HEK293 (cell line): ENCODE results near the gene BAG5.

Source experiments
- CTCF ChIA-PET: fragments of 350-600 bp; formaldehyde crosslinking; extraction: SDS; loops from one replicate; lab custom pipeline; 2021; ENCODE audit warnings: antibody characterized with exemption; lab: Yijun Ruan, JAX
- POLR2A ChIA-PET: fragments of 300-600 bp; formaldehyde crosslinking; extraction: SDS; loops from one replicate; lab custom pipeline; 2020; ENCODE audit warnings: antibody characterized with exemption, inconsistent platforms; lab: Yijun Ruan, JAX
- H3K27ac ChIP-seq: fragments of 200-500 bp; sonication (Bioruptor generic); 2 replicates; pipeline ENCODE4 v1.5.1; 2014; ENCODE audit warnings: low read depth, low read length, control low read depth, inconsistent platforms; ENCODE audit errors: extremely low read depth
- H3K36me3 ChIP-seq, 2 experiments: fragments of 200-500 bp in 1 of 2; sonication (Bioruptor generic) in 1 of 2; 1 replicate in 1 of 2; 2 replicates in 1 of 2; pipeline ENCODE4 v1.5.1; 2014 to 2017; ENCODE audit warnings: inconsistent platforms in 2 of 2, low read length in 2 of 2; ENCODE audit not compliant: control insufficient read depth in 2 of 2, insufficient read depth in 1 of 2
- H3K4me1 ChIP-seq: fragments of 200-500 bp; sonication (Bioruptor generic); 2 replicates; pipeline ENCODE4 v1.5.1; 2014; ENCODE audit warnings: mild to moderate bottlenecking, low read length, inconsistent platforms; ENCODE audit not compliant: control insufficient read depth, insufficient read depth
- H3K4me3 ChIP-seq: 2 replicates; pipeline ENCODE4 v1.5.1; 2011; ENCODE audit warnings: low read depth, mild to moderate bottlenecking, control low read depth, low read length, moderate library complexity
- H3K9me3 ChIP-seq: fragments of 200-500 bp; sonication (Bioruptor generic); 2 replicates; pipeline ENCODE4 v1.5.1; 2014; ENCODE audit warnings: low read depth, low read length, inconsistent platforms; ENCODE audit not compliant: control insufficient read depth, insufficient read depth
- AEBP2 ChIP-seq: fragments of 450-650 bp; formaldehyde crosslinking; IDR thresholded peaks from 2 replicates; pipeline ENCODE4 v1.5.1; 2016; ENCODE audit warnings: missing biosample characterization, missing genetic modification characterization, borderline replicate concordance
- GLI2 ChIP-seq: fragments of 450-650 bp; formaldehyde crosslinking; IDR thresholded peaks from 2 replicates; pipeline ENCODE4; 2017; ENCODE audit warnings: missing biosample characterization, missing genetic modification characterization, low read depth, borderline replicate concordance
- HIC1 ChIP-seq: fragments of 450-650 bp; formaldehyde crosslinking; IDR thresholded peaks from 2 replicates; pipeline ENCODE4 v1.5.1; 2016; ENCODE audit warnings: missing biosample characterization, missing genetic modification characterization
- INSM2 ChIP-seq: fragments of 450-650 bp; formaldehyde crosslinking; IDR thresholded peaks from 2 replicates; pipeline ENCODE4 v1.5.1; 2016; ENCODE audit warnings: missing biosample characterization, missing genetic modification characterization
- MEIS1 ChIP-seq: sonication (generic); formaldehyde crosslinking; IDR thresholded peaks from 2 replicates; pipeline ENCODE4 v1.8.1; 2022; ENCODE audit warnings: missing genetic modification reagents, mild to moderate bottlenecking, borderline replicate concordance
- PBX3 ChIP-seq: sonication (generic); formaldehyde crosslinking; IDR thresholded peaks from 2 replicates; pipeline ENCODE4 v1.8.1; 2022; ENCODE audit warnings: mild to moderate bottlenecking, moderate library complexity, missing genetic modification reagents
- PRDM1 ChIP-seq: fragments of 450-650 bp; formaldehyde crosslinking; IDR thresholded peaks from 2 replicates; pipeline ENCODE4; 2016; ENCODE audit warnings: missing biosample characterization, missing genetic modification characterization
- ZNF114 ChIP-seq: fragments of 450-650 bp; formaldehyde crosslinking; IDR thresholded peaks from 2 replicates; pipeline ENCODE4 v1.5.0; 2017; ENCODE audit warnings: missing biosample characterization, missing genetic modification characterization
- ZNF23 ChIP-seq: fragments of 450-650 bp; formaldehyde crosslinking; IDR thresholded peaks from 2 replicates; pipeline ENCODE4 v1.5.1; 2016; ENCODE audit warnings: missing biosample characterization, missing genetic modification characterization, borderline replicate concordance
- ZNF354C ChIP-seq: fragments of 450-650 bp; formaldehyde crosslinking; IDR thresholded peaks from 2 replicates; pipeline ENCODE4 v1.5.1; 2016; ENCODE audit warnings: missing biosample characterization, missing genetic modification characterization, low read depth, borderline replicate concordance
- ZNF488 ChIP-seq: fragments of 450-650 bp; formaldehyde crosslinking; IDR thresholded peaks from 2 replicates; pipeline ENCODE4 v1.5.1; 2016; ENCODE audit warnings: missing biosample characterization, missing genetic modification characterization
- ZNF510 ChIP-seq: fragments of 450-650 bp; formaldehyde crosslinking; IDR thresholded peaks from 2 replicates; pipeline ENCODE4 v1.5.1; 2018; ENCODE audit warnings: mild to moderate bottlenecking, missing genetic modification characterization, missing biosample characterization; ENCODE audit not compliant: insufficient replicate concordance
- ZNF530 ChIP-seq: fragments of 450-650 bp; formaldehyde crosslinking; IDR thresholded peaks from 2 replicates; pipeline ENCODE4 v1.5.1; 2016; ENCODE audit warnings: low read depth, missing biosample characterization, missing genetic modification characterization
- ZNF585B ChIP-seq: fragments of 450-650 bp; formaldehyde crosslinking; IDR thresholded peaks from 2 replicates; pipeline ENCODE4 v1.5.1; 2016; ENCODE audit warnings: missing biosample characterization, missing genetic modification characterization
- ZNF626 ChIP-seq: fragments of 450-650 bp; sonication (Bioruptor Pico); formaldehyde crosslinking; IDR thresholded peaks from 2 replicates; pipeline ENCODE4 v1.5.1; 2018; ENCODE audit warnings: missing biosample characterization, missing genetic modification characterization, inconsistent platforms
- ZNF777 ChIP-seq: fragments of 450-650 bp; formaldehyde crosslinking; IDR thresholded peaks from 2 replicates; pipeline ENCODE4 v1.5.1; 2017; ENCODE audit warnings: missing biosample characterization, missing genetic modification characterization, borderline replicate concordance
- ZNF791 ChIP-seq: fragments of 450-650 bp; formaldehyde crosslinking; IDR thresholded peaks from 2 replicates; pipeline ENCODE4 v1.5.1; 2016; ENCODE audit warnings: missing biosample characterization, missing genetic modification characterization
- ZSCAN18 ChIP-seq: fragments of 450-650 bp; formaldehyde crosslinking; IDR thresholded peaks from 2 replicates; pipeline ENCODE4 v1.5.1; 2016; ENCODE audit warnings: missing biosample characterization, missing genetic modification characterization

The BAG5 gene

GRCh38 chr14:103578401-103579075 lies 16.1 kb upstream of the BAG5 start:
- ChIA-PET POLR2A (no interaction called here), CTCF (interaction anchor here (0.5 kb wide), 1 partner anchor 11 kb away, joined by 3 read pairs; no protein-coding TSS in a partner anchor)
- Histone ChIP-seq H3K4me1 (peaks cover 10% of the 10 kb centered on the region), H3K4me3 (no peak overlapping the region), H3K27ac (no peak overlapping the region), H3K9me3 (no peaks in the 10 kb centered on the region), H3K36me3 (peaks cover 3 to 40% of the 10 kb centered on the region in 2 experiments; a peak in 2 of 3 replicates)
- TF ChIP-seq ZNF530 (tag by site-specific recombination) (no peak), HIC1 (tag by site-specific recombination) (no peak), PRDM1 (no peak), ZSCAN18 (tag by site-specific recombination) (no peak), INSM2 (tag by site-specific recombination) (no peak), ZNF791 (tag by site-specific recombination) (no peak), AEBP2 (tag by site-specific recombination) (no peak), MEIS1 (CRISPR knock-in tag) (no peak), ZNF777 (tag by site-specific recombination) (no peak), ZNF488 (no peak), ZNF626 (tag by site-specific recombination) (no peak), PBX3 (CRISPR knock-in tag) (no peak), ZNF585B (tag by site-specific recombination) (no peak), GLI2 (tag by site-specific recombination) (no peak), ZNF354C (tag by site-specific recombination) (no peak), ZNF23 (tag by site-specific recombination) (no peak), ZNF510 (tag by site-specific recombination) (no peak), ZNF114 (no peak)
